Fibroblast of skin of back (primary cell): ENCODE results near the gene PLCD4. TPM values are rescaled to one million over a fixed set of nuclear protein-coding genes. Genes with fewer than 3 reads are reported as not detected.

ENCODE experiments used
- DNase-seq: peaks from one replicate; pipeline ENCODE4 v3.0.0-alpha.2; 2013
- polyA plus RNA-seq, 2 experiments: library from polyadenylated mRNA; unstranded; fragments of 120-200 nt; gene quantifications; one replicate each; pipeline ENCODE4 v1.2.1, GENCODE V29; 2013; ENCODE audit not compliant: insufficient read length in 2 of 2

PLCD4 gene
- polyA plus RNA-seq (2013, experiment 1 of 2; ENCODE audit: insufficient read length): 5.7 TPM
- polyA plus RNA-seq (2013, experiment 2 of 2; ENCODE audit: insufficient read length): 3.2 TPM

DNA sequence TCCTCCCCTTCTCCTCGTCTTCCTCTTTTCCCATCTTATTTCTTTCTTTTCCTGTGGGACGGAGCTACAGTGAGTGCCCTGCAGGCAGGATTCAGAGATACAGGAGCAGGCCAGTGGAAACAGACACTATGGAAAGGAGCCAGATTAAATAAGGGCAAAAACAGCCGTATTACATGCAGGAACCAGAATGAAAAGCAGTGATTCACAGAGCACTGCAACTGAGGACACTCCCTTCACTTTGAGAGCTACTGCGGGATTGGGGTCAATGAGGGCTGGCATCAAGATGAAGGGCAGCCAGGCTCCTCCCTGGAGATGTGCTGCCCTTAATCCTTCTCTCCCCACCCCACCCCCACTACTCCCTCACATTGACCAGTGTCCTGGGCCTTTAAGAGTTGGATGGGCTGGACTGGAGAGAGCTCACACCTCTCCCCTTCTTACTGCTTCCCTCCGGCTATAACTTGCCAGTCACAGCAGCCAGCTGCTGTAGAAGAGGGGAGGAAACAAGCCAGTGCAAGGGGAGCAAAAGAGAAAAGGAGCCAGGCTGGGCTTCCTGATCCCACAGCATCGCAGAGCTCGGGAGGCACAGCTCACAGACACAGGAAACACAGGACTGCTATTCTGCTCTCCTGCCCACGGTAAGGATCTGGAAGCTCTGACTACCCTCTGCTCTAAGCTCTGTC is at the start of gene PLCD4:
TSS of gene PLCD4 (plus strand) at position 464 of the 680 bp plus-strand sequence. CDS start 7,841 bp downstream, outside the sequence.
- peak; percentile 85 for DNase-seq

DNA sequence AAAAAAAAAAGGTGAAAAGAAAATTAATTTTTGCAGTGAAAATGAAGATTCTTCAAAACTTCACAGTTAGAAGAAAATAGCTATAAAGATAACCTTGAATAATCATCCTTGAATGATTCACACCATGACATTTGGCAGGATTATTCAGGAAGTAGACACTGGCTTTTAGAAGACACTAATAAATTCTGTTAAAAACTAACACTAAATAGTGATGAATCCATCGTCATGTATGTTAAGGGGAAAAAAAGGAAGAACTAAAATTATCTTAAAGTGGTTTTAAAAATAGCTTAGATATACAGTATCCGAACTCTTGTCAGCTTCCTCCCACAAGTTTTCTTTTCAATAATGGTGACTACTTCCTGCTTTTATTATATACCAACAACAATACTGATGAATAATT is 49.8 kb upstream of the PLCD4 start:
- DNase-seq: no peak

DNA sequence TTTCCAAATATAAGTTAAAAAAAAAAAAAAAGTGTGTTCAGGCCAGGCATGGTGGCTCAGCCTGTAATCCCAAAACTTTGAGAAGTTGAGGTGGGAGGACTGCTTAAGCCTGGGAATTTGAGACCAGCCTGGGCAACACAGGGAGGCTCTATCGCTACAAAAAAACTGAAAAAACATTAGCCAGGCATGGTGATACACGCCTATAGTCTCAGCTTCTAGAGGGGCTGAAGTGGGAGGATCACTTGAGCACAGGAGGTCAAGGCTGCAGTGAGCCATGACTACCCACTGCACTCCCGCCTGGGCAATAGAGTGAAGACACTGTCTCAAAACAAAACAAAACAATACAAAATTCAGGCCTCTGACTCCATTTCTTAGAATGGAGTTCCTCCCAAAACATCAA is 48.7 kb upstream of the PLCD4 start:
- DNase-seq: no peak

DNA sequence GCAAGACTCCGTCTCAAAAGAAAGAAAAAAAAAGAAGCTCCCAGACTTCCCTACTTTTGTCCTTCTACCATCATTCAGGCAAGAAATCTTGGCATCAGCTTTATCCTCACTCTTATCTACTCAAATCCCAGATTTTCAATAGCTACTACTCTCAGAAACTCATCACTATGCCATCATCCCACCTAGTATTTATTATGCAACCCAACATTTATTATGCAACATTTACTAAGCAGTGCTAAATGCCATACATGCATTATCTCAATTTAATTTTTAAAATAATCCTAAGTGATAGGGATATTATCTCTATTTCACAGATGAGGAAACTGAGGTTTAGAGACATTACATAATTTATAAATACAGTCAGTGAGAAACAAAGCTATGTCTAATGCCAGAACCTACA is 43.6 kb upstream of the PLCD4 start:
- no peak for DNase-seq

DNA sequence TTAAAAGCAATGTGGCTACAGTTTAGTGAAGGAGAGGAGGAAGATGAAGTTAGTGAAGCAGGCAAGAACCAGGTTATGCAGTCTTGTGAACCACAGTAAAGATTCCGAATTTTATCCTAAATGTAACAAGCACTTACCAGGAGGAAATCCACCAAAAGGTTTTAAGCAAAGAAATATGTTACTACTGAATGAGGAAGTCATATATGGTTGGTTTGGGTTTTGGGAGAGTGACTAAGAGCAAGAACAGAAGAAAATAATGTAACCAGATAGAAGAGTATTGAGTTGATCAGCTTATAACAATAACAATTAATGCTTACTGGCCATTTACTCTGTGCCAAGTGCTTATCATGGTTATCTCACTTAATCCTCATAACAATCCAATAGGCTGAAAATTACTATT is 41.4 kb upstream of the PLCD4 start:
- no peak for DNase-seq

DNA sequence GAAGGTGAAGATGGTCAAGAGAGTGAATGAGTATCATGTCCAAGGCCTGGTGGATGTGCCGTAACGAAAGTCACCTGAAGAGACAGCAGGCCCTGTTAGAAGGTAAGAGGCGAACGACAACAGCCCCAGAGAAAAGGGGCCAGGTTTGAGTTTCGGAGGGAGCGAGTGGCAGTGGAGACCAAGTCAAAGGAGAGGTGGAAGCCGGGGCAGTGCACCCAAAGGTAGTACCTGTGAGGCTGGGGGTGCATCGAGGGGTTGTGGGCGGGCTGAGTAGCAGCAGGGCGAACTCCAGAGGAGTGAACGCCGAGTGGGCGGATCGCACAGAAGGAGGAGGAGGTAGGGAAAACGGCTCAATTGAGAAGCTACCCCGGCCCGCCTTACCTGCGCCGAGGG is 39.9 kb upstream of the PLCD4 start:
- DNase-seq: no peak

DNA sequence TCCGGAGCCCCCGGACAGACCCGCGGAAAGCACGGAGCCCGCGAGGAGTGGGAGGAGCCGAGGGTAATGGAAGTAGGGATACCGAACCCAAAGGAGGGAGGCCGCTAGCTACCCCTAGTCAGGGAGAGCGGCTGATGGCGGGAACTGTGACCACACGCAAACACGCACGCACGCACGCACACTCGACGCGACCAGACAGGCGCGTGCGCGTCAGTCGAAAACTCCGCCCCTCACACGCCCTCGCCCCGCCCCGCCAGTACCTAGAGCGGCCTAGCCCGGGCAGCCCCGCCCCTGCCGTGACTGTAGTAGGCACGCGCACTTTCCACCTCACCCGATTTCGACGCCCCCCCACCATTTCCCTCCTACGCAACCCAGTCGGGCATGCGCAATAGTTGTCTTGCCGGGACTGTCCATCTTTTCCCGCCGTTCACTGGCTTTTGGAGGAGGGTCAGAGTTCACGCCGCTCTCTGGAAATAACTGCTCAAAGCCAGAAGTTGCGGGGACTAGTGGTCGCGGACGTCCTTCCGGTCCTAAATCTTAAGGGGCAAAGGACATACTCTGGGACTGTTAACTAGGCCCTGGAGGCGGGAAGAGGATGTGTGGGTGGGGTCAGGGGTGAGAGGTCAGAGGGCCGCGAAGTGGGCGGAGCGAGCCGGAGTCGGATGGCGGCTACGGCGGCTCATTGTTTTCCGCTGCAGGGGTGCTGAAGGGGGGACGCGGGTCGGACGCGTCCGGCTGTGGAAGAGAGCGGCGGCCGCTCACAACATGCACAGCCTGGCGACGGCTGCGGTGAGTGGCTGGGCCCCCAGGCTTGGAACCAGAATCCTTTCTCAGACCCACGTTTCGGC is 39.3 kb upstream of the PLCD4 start, which contains the start of the genes CNOT9 and USP37:
TSS of gene CNOT9 (plus strand) at position 650 of the 848 bp plus-strand sequence. CDS start at position 766, 116 bp downstream.
TSS of gene USP37 (minus strand) at position 162 of the 848 bp plus-strand sequence. CDS start 9,698 bp downstream, outside the sequence.
- peak; percentile 97 for DNase-seq

DNA sequence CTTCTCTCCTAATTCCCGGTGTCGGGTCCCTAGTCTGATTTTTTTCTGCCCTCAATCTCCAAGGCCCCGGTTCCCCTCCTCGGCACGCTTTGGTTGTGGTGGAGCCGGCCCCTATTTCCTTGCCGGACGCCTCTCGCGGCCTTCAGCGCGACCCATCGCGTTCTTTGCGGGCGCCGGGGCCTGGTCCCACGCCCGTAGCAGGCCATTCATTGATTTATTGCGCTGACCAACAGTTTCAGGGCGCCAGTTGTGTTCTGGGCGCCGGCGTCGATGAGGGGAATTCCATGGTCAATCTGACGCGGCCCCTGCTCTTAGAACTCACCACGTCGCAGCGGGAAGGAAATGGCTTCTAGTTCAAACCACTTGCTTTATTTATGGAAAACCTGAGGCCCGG is 38.7 kb upstream of the PLCD4 start:
- DNase-seq: peak; percentile 52

DNA sequence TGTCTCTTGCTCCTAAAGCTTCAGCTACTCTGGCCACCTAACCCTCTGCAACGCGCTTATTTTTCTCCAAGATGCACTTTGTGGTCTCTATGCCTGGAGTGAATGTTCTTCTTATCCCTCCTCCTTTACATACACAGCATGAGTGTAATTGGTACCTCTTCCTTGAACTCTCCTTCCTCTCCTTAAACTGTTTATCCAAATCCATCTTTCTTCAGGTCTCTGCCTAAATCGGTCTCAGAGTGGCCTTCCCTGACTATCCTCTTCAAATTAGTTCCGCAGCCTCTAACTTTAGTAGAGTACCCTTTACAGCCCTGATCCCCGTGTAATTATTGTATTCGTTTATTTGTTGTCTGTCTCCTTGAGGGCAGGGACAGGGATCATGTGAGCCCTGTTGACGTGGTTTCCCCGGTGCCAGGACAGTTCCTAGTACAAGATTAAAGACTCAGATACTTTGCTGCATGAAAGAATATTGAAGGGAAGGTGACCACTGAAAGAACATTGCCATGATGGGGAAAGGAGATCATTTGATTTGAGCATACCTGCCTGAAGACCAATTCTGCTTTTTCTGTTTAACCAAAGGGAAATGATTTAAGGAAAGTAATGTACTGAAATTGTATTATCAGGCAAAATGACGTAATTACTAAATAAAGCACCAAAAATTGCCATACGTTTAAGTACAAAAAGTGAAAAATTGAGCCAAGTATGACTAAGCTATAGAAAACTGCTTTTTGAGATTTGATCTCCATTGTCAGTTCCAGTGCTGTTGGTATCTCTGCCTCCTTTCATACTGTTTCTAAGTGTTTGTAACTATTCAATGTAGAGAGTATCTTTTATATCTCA is 37.8 kb upstream of the PLCD4 start:
- peak; percentile 11 for DNase-seq

DNA sequence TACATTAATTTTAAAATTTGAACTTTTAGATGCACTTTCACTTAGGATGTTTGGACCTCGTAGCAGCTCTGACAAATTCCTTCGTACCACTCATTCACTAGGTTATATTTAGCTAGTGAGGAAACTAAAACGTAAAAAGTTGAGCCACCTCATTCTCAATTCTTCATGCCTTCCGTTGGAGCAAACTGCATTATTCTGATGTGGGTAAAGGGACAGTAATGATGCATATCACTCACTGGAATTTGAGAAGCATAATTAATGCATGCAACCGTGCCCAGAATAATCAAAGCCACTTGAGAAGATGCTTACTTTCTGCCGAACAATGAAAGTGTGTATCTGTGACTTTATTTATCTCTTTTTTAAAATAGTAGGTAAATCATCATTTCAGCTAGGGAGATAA is 36.8 kb upstream of the PLCD4 start:
- peak; percentile 30 for DNase-seq

DNA sequence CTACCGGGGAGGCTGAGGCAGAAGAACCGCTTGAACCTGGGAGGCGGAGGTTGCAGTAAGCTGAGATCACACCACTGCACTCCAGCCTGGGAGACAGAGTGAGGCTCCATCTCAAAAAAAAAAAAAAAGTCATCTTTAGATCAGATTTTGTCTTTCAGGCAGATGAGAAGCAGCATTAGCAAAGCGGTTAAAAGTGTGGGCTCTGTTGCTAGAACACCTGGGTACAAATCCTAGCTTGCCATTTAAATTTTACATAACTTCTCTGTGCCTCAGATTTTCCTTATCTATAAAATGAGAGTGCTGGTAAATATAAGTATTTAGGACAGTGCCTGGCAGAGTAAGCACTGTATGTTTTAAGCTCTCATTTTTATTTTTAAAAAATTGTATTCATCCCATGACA is 30.8 kb upstream of the PLCD4 start:
- DNase-seq: no peak

DNA sequence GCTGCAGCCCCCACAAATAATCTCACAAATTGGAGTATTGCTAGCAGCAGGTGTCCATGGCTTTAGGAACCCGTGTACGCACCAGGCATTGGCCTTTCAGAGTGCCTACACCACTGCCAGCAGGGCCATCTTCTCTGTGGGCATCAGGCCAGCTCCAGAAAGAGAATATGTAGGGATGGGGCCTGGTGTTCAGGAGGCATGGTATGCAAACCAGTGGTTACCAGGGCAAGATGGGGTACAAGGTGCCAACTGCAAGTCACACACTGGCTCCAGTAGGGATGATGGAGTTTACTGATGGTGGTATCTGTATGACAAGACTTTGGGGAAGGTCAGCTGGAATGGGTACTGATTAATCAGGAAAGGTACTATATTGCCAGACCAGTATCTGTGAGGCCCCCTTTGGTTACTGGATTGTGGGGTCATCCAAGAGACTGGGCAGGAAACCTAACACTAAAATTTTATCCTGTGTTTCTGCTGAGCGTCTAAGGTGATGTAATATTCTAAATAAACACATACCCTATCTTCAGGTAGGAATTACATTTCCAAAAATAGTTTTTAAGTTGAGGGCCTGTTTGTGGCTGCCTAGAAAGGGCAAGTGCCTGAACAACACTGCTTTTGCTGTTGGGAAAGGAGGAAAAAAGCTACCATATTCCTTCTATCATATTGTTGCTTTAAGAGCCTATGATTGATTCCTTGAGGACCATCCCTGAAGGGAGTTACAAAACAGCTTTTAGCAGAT is 30.0 kb upstream of the PLCD4 start:
- DNase-seq: no peak

DNA sequence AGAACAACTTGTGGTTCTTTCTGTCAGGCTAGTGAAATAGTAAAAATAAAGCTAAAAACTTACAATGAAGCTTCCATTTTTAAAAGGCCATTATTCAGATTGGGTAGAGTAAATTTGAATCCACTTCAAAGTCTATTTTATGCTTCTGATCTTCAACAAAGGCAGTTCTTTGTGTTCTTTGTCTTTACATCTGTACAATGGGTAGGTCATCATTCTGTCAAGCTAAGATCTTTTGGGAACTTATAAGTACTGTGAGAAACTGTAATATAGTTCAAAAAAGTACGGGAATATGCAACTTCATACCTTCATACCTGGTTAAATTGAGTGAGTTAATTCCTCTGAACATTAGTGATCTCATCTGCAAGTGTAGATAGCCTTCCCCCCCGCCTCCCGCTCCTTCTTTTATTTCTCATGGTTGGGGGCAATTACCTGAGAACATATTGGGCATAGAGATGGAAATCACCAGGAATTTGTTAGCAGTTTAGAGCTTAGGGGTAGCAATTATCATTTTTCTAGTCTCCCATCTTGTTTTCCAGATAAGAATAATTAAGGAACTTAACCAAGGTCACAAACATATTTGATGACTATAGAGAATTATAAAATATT is 29.3 kb upstream of the PLCD4 start:
- no peak for DNase-seq

DNA sequence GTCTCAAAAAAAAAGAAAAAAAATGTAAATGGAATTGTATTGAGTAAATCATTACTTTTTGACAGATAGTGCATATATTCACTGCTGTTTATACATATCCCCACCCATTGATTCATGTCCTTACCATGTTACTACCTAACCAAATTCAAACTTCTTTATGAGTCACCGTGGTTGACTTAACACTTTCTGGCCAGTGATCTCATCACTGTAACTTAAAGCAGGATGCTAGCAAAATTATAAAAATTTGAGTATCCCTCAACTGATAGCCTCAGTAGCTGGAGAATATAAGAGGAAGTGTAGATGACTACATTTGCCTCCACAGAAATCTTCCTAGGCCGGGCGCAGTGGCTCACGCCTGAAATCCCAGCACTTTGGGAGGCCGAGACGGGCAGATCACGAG is 25.6 kb upstream of the PLCD4 start:
- peak; percentile 89 for DNase-seq

DNA sequence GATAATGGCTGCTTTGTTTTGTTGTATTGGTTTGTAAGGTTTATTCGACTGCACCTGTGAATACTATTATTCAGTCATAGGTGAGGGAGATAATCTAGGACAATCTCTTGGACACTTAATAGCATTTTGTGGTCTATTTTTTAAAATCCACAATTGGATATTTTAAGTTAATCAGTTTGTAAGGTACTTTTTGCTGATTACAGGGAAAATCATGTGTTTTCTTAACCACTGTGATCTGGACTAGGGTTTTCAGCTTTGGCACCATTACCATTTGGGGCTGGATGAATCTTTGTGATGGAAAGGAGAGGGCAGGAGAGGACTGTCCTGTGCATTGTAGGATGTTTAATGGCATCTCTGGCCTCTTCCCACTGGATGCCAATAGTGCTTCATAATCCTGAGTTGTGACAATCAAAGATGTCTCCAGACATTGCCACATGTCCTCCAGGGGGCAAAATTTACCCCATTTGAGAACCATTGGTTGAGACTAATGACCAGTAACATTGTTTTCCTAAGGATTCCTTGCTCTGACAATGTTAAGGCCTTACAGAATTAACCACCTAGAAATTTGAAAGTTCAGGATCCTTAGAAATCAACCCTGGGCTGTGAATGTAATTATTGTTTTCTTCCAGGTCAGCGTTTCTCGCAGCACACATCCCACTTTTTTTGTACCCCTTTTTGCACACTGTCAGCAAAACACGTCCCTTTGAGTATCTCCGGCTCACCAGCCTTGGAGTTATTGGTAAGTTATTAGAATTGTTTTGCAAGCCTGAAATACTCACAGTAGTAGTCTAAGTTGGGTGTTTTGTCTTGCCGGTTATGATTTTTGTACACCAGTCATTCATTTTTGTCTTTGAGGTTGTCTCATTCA is 23.5 kb upstream of the PLCD4 start:
- no peak for DNase-seq

DNA sequence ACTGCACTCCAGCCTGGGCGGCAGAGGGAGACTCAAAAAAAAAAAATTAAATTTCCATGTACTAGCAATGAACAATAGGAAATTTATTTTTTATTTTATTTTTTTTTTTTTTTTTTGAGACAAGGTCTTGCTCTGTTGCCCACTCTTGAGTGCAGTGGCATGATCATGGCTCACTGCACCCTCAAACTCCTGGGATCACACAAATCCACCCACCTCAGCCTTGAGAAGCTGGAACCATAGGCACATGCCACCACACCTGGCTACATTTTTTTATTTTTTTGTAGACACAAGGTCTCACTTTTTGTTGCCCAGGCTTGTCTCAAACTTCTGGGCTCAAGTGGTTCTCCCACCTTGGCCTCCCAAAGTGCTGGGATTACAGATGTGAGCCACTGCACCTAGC is 22.2 kb upstream of the PLCD4 start:
- DNase-seq: no peak

DNA sequence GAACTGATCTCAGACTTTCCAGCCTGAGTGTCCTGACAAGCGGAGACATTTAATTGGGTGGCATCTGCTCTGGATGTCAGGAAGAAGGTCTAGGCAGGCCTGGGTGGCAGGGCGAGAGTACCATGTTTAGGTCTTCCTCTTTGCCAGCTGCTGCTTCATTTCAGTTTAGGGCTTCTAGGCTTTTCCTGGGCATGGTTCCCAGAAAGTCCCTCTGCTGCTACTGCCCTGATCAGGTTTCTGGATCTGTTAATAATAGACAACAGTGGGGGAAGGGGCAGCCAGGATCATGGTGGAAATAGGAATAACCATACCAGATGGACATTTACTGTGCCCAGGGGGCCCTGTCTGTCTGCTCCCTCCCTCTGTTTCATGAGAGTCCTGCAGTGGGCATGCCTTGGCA is 2.3 kb upstream of the PLCD4 start:
- peak; percentile 40 for DNase-seq

DNA sequence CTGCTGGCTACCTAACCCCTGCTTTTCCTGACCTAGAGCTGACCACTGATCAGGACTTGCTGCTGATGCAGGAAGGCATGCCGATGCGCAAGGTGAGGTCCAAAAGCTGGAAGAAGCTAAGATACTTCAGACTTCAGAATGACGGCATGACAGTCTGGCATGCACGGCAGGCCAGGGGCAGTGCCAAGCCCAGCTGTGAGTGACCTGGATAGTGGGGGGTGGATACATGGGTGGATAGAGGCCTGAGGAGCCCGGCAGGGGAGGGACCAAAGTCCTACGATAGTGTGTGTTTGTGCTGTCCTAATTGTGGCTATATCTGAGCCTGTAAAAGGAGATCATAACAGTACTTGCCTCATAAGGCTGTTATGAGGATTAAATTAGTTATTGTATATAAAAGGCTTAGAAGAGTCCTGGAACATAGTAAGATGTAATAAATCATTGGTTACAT is 8.2 kb downstream of the PLCD4 start:
- DNase-seq: no peak

DNA sequence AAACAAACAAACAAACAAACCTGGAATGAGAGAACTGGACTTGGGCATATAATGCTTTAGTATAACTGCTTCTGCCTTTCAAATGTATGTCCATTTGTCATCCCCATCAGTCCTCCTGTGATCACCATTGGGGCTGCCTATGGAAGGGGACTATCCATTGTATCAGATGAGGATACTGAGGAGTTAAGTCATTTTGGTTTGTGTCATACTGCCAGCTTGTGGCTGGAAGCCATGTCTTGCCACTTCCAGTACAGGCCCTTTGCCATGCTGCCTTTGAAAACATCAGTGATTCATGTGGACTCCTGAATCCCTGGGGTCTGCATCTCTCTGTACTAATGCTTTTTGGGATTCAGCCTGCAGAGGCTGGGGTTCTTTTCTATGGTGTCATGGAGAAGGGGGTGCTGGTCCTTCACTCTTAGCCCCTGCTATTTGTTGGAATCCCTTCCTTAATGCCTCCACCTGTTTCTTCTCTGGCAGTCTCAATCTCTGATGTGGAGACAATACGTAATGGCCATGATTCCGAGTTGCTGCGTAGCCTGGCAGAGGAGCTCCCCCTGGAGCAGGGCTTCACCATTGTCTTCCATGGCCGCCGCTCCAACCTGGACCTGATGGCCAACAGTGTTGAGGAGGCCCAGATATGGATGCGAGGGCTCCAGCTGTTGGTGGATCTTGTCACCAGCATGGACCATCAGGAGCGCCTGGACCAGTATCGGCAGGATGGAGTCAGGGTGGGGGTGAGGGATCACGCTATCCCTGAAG is 10.6 kb downstream of the PLCD4 start:
- peak; percentile 26 for DNase-seq

DNA sequence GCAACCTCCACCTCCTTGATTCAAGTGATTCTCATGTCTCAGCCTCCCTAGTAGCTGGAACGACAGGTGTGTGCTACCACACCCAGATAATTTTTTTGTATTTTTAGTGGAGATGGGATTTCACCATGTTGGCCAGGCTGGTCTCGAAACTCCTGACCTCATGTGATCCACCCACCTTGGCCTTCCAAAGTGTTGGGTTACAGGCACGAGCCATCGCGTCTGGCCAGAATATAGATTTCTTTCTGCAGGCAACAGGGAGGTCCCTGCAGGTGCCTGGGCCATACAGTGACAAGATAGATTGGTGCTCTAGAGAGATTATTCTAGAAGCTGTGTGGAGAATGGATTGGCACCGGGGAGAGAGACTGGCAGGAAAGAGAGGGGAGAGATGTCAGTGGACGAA is 13.3 kb downstream of the PLCD4 start:
- DNase-seq: no peak
